ENCODE measurements around the gene CREB3L1.

The CREB3L1 gene

GRCh38 chr11:46330154-46330553 lies 52.7 kb downstream of the CREB3L1 start:
- no peak for ATAC-seq
- TF ChIP-seq TCF4 (CRISPR knock-in tag; IDR thresholded peaks at IDR 0.05; ENCODE audit: borderline replicate concordance): no peak
- TF ChIP-seq ZNF565 (CRISPR knock-in tag; conservative IDR thresholded peaks at IDR 0.05; ENCODE audit: low read depth): no peak
- no peak for TF ChIP-seq ZFP30 (CRISPR knock-in tag; IDR thresholded peaks at IDR 0.05)
- no peak for TF ChIP-seq ESRRG (CRISPR knock-in tag; IDR thresholded peaks at IDR 0.05)
- TF ChIP-seq GLIS3 (CRISPR knock-in tag; IDR thresholded peaks at IDR 0.05): no peak
- TF ChIP-seq RARB (CRISPR knock-in tag; IDR thresholded peaks at IDR 0.05): no peak
- TF ChIP-seq CSDC2 (CRISPR knock-in tag; IDR thresholded peaks at IDR 0.05): no peak
- TF ChIP-seq ISL1 (CRISPR knock-in tag; IDR thresholded peaks at IDR 0.05): no peak
- no peak for TF ChIP-seq POU6F1 (CRISPR knock-in tag; IDR thresholded peaks at IDR 0.05; ENCODE audit: borderline replicate concordance, low read depth)
- TF ChIP-seq PPARA (CRISPR knock-in tag; IDR thresholded peaks at IDR 0.05; ENCODE audit: borderline replicate concordance): no peak
- TF ChIP-seq ARNTL (CRISPR knock-in tag; IDR thresholded peaks at IDR 0.05; ENCODE audit: borderline replicate concordance, low read depth): no peak
- TF ChIP-seq PATZ1 (CRISPR knock-in tag; IDR thresholded peaks at IDR 0.05; ENCODE audit: borderline replicate concordance): no peak
- TF ChIP-seq OSR1 (CRISPR knock-in tag; IDR thresholded peaks at IDR 0.05): no peak
- no peak for TF ChIP-seq ZNF8 (CRISPR knock-in tag; IDR thresholded peaks at IDR 0.05)

- no peak for ATAC-seq
- TF ChIP-seq BACH2 (CRISPR knock-in tag; IDR thresholded peaks at IDR 0.05; ENCODE audit: borderline replicate concordance) (no peak), SNAI2 (CRISPR knock-in tag; IDR thresholded peaks at IDR 0.05) (no peak), PATZ1 (CRISPR knock-in tag; IDR thresholded peaks at IDR 0.05; ENCODE audit: borderline replicate concordance) (no peak), CSRNP3 (CRISPR knock-in tag; IDR thresholded peaks at IDR 0.05) (no peak), GLIS3 (CRISPR knock-in tag; IDR thresholded peaks at IDR 0.05) (no peak), ZNF8 (CRISPR knock-in tag; IDR thresholded peaks at IDR 0.05) (no peak), ISL1 (CRISPR knock-in tag; IDR thresholded peaks at IDR 0.05) (no peak), OSR1 (CRISPR knock-in tag; IDR thresholded peaks at IDR 0.05) (no peak), TSHZ2 (CRISPR knock-in tag; IDR thresholded peaks at IDR 0.05) (no peak), POU6F1 (CRISPR knock-in tag; IDR thresholded peaks at IDR 0.05; ENCODE audit: borderline replicate concordance, low read depth) (no peak), PPARA (CRISPR knock-in tag; IDR thresholded peaks at IDR 0.05; ENCODE audit: borderline replicate concordance) (no peak), ESRRG (CRISPR knock-in tag; IDR thresholded peaks at IDR 0.05) (no peak), ZFP30 (CRISPR knock-in tag; IDR thresholded peaks at IDR 0.05) (no peak), ZNF565 (CRISPR knock-in tag; conservative IDR thresholded peaks at IDR 0.05; ENCODE audit: low read depth) (no peak), ZFP3 (CRISPR knock-in tag; IDR thresholded peaks at IDR 0.05) (no peak), CSDC2 (CRISPR knock-in tag; IDR thresholded peaks at IDR 0.05) (no peak), RARB (CRISPR knock-in tag; IDR thresholded peaks at IDR 0.05) (no peak), TOX (CRISPR knock-in tag; IDR thresholded peaks at IDR 0.05; ENCODE audit: borderline replicate concordance) (no peak), TCF4 (CRISPR knock-in tag; IDR thresholded peaks at IDR 0.05; ENCODE audit: borderline replicate concordance) (no peak), ZC3H10 (CRISPR knock-in tag; IDR thresholded peaks at IDR 0.05) (no peak)
Measured at GRCh38 chr11:46330563-46331281, 53.3 kb downstream of the CREB3L1 start.

Measured in SK-N-SH treated with all-trans-retinoic acid at 6 μM for 48 hours (cell line).